Measurements from ENCODE around the gene SERPINB3.

DNA sequence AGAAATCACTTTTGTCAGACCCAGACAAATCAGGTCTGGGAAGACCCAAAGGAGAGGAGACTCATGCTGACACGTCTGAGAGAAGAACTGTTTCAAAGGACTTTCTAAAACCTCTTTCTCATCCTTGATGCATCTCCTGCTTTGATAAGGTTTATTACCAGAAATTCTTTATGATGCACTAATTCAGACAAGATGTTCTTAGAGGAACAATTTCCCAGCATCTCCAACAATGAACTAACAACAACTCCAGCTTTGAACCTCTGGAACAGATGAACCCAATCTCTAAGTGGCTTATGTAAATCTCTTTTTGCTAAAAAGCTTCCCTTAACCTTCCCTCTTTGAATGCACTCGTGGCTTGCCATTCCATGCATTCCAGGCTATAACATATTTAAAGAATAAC lies 25.2 kb upstream of the SERPINB3 start:
- TF ChIP-seq, protein P1, sequence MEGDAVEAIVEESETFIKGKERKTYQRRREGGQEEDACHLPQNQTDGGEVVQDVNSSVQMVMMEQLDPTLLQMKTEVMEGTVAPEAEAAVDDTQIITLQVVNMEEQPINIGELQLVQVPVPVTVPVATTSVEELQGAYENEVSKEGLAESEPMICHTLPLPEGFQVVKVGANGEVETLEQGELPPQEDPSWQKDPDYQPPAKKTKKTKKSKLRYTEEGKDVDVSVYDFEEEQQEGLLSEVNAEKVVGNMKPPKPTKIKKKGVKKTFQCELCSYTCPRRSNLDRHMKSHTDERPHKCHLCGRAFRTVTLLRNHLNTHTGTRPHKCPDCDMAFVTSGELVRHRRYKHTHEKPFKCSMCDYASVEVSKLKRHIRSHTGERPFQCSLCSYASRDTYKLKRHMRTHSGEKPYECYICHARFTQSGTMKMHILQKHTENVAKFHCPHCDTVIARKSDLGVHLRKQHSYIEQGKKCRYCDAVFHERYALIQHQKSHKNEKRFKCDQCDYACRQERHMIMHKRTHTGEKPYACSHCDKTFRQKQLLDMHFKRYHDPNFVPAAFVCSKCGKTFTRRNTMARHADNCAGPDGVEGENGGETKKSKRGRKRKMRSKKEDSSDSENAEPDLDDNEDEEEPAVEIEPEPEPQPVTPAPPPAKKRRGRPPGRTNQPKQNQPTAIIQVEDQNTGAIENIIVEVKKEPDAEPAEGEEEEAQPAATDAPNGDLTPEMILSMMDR (IDR thresholded peaks at IDR 0.05): no peak
- TF ChIP-seq POLR2A (IDR thresholded peaks at IDR 0.05): no peak
